Stimulated activated CD8-positive, alpha-beta memory T cell treated with anti-CD3 and anti-CD28 coated beads, Interleukin-4, amount 100 ng/mL, for 48 hours (primary cell): ENCODE measurements around the gene SPPL2B.

ENCODE experiments used
- DNase-seq: peaks from one replicate; pipeline ENCODE4 v3.0.0-alpha.2; 2020

The SPPL2B gene

GRCh38 chr19:2356036-2356646, 27.7 kb downstream of the SPPL2B start:
- DNase-seq, result no peak

GRCh38 chr19:2357279-2358206, 29.1 kb downstream of the SPPL2B start:
- no peak for DNase-seq

DNA sequence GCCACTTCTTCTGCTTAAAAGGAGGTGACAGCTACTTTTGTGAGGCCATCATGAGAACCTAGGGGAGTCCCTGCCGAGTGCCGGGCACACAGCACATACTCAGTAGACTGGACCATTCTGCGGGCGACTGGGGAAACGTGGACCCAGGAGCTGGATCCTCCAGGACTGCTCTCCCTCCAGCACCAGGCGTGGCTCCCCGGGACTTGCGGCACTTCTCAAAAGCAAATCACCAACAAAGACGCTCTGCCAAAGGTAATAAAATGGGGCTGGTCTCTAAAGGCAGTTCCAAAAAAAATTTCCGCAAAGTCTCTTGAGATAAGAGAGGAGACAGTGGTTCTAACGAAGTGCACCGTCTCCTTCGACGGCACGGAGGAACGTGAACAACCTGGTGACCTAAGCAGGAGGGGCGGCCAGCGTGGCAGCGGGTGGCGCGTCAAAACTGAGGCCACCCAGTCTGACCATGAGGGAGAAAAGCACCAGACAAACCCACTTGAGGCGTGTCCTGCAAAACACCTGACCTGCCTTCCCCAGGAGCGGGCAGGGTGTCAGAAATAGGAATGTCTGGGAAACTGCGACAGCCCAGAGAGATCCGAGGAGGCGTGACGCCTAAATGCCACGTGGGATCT, 30.2 kb downstream of the SPPL2B start:
- no peak for DNase-seq

- no peak for DNase-seq
Measured at GRCh38 chr19:2359992-2360685, 31.7 kb downstream of the SPPL2B start, which contains the start of gene TMPRSS9. TSS of gene TMPRSS9 (plus strand) at chr19:2360265. CDS start at chr19:2389786, 29,521 bp downstream.

- DNase-seq, result no peak
Measured at GRCh38 chr19:2360833-2361232, 32.3 kb downstream of the SPPL2B start.

GRCh38 chr19:2361246-2362045, 33.0 kb downstream of the SPPL2B start:
- DNase-seq, result no peak

DNA sequence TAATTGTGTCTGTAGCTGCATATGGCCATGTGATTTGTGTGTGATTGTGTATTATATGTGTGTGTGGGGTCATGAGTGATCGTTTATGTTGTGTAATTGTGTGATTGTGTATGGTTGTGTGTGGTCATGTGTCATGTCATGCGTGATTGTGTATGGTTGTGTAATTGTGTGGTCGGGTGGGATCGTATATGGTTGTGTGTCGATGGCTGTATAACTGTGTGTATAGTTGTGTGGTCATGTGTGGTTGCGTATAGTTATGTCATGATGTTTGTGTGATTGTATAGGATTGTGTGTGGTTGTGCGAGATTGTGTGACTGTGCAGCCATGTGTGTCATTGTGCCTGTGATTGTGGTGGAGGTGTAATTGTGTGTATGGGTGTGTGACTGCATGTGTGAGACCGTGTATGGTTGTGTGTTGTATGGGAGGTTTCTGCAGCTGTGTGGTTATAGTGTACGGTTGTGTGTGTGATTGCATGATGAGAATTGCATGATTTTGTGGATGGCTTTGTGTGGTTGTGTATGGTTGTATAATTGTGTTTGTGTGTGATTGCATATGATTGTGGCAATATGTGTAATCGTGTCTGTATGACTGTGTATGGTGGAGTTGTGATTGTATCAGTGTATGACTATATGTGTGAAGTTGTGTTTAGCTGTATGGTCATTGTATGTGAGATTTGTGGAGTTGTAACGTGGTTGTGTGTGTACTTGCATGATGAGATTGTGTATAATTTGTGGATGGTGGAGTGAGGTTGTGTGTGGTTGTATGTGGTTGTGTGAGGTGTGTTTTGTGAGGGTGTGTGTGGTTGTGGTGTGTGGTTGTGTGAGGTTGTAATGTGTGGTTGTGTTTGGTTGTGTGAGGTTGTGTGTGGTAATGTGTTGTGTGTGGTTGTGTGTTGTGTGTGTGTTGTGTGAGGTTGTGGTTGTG, 33.8 kb downstream of the SPPL2B start:
- DNase-seq, result no peak

DNA sequence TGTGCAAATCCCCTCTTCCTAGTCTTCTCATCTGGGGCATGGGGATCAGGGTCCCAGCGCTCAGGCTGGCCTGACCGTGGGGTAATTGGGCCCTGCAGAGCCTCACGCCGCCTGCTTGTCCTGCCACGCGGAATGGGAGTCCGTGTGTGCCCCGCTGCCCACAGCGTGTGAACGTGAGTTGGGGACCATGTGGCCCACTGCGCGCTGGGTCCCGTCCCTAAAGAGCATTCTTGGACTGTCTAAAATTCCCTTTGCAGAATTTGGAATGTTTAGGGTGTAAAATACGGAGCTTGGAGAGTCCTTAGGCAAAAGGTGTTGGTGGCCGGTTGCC, 34.5 kb downstream of the SPPL2B start:
- no peak for DNase-seq

DNA sequence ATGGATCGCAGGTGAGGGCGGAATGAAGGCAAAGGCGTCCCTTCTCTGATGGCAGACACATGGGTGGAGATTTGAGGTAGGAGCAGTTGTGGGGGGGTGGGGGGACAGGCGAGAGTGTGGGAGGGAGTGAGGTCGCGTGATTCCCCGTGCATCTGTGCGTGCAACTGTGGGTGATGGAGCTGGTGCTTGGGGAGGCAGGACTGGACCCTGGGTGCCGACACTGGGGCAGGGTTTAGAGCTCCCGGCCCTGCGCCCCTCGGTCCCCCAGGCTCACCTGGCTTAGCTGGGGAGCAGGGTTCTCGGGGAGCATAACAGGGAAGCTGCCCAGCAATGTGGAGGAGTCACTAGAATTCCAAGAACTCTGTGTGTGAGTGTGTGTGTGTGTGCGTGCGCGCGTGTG, 34.9 kb downstream of the SPPL2B start:
- DNase-seq, result no peak

GRCh38 chr19:2365201-2365970, 36.9 kb downstream of the SPPL2B start:
- no peak for DNase-seq

DNA sequence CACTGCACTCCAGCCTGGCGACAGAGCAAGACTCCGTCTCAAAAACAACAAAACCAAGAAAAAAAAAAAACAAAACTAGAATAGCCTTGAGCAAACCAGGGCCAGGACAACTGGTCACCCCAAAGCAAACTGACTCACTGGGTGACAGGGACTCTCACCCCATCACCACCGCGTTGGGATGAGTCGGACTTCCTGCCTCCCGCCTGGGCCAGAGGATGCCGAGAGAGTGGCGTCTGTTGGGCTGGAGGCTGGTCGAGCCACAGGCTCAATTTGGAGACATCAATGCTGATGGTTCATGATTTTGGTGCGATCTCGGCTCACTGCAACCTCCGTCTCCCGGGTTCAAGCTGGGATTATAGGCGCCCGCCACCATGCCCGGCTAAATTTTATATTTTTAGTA, 43.2 kb downstream of the SPPL2B start:
- no peak for DNase-seq

- no peak for DNase-seq
Measured at GRCh38 chr19:2372076-2372612, 43.7 kb downstream of the SPPL2B start.

DNA sequence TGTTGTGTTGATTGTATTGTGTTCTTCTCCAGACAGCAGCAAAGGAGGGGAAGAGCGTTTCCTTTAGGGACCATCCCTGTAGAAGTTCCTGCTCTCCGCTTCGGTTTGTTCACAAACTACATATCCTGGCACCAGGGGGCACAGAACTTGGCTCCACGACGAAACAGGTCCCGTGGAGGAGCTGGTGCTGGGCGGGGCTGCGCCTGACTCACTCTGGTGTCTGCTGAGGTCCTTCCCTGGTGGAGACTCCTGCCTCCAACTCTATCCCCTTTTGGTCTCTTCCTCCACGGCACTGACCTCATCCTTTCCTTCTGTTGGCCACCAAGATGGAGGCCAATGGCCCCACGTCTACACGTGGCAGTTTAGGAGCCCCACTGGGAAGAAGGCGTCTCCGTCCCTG, 46.3 kb downstream of the SPPL2B start:
- no peak for DNase-seq

GRCh38 chr19:2375353-2376121, 47.1 kb downstream of the SPPL2B start:
- DNase-seq, result no peak

DNA sequence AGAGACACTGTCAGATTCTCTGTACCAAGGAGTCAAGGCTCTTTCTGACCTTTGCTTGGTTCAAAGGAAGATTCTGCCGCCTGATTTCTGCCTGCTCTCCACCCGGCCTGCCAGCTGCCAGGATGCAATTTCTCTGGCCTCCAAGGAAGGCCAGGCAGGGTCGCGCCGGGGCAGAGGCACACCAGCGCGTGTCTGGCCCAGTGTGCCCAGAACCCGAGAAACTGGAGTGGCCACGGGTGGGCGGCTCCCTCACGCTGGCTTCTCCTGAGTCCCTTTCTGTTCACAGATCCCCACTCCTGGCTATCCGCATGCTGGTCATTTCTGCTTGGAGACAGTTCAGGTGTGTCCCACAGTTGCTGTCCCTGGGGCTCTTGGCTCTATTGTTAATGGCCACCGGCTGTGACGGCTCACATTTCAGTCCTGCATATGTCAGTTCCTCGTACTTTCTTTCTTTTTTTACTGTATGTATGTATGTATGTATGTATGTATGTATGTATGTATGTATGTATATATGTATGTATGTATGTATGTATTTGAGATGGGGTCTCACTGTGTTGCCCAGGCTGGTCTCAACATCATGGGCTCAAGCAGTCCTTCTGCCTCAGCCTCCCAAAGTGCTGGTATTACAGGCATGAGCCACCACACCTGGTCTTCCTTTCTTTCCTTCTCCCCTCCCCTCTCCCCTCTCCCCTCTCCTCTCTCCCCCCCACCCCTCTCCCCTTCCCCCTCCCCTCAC, 48.5 kb downstream of the SPPL2B start:
- DNase-seq, result no peak

DNA sequence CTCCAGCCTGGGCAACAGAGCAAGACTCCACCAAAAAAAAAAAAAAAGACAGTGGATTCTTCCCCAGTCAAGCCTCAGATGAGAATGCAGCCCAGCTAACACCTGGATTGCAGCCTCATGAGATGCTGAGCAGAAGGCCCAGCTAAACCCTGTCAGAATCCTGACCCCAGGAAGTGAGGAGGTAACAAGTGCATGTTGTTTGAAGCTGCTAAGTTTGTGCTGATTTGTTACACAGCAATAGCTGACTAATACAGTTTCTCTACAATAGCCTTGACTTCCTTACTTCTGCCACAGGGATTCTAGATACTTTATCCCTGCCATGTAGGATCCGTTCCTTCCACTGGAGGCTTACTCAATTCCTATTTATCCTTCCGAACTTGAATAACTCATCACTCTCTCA, 52.1 kb downstream of the SPPL2B start:
- DNase-seq, result no peak

DNA sequence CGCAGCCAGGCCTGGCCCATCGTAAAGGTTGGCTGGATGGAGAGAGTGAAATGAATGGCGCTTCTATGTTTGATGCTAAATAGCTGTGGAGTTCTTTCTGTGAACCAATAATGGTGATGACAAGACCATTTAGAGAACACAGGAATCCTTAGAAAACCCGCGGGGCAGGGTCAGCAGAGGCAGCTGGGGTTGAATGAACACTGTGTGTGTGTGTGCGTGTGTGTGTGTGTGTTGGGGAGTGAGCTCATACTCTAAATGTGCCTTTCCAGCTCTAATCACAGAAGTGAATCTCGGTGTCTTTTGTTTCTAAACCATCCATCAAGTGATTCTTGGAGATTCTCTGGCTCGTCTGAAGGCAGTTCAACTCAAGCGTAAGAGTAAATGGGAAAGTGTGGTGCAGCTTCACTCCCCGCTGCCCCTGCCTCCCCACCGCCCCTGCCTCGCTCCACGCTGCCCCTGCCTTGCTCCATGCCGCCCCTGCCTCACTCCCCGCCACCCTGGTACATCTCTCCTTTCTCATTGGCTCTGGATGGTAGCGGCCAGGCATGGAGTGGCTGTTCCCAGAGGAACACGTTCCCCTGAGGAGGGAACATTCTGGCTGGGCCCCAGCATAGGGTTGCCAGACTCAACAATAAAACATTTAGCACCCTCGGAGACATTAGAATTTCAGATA, 52.8 kb downstream of the SPPL2B start:
- no peak for DNase-seq
